GM11168 (cell line): ENCODE measurements around the gene GXYLT1.
"Not testable (repeated sequence)": the region's sequence is repeated elsewhere in the genome, so short reads cannot be mapped to it uniquely, and the experiment has no call there.

Experiments
- in situ Hi-C: fragments of 300-500 bp; cut with MboI; formaldehyde crosslinking; loops from one replicate; pipeline ENCODE4 v1.12.0; 2022; ENCODE audit warnings: low sequenced_read_pairs; ENCODE audit not compliant: unreplicated experiment

GXYLT1 gene, protein sequence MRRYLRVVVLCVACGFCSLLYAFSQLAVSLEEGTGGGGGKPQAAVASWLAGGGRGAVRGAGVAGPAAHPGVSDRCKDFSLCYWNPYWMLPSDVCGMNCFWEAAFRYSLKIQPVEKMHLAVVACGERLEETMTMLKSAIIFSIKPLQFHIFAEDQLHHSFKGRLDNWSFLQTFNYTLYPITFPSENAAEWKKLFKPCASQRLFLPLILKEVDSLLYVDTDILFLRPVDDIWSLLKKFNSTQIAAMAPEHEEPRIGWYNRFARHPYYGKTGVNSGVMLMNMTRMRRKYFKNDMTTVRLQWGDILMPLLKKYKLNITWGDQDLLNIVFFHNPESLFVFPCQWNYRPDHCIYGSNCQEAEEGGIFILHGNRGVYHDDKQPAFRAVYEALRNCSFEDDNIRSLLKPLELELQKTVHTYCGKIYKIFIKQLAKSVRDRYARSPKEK

DNA sequence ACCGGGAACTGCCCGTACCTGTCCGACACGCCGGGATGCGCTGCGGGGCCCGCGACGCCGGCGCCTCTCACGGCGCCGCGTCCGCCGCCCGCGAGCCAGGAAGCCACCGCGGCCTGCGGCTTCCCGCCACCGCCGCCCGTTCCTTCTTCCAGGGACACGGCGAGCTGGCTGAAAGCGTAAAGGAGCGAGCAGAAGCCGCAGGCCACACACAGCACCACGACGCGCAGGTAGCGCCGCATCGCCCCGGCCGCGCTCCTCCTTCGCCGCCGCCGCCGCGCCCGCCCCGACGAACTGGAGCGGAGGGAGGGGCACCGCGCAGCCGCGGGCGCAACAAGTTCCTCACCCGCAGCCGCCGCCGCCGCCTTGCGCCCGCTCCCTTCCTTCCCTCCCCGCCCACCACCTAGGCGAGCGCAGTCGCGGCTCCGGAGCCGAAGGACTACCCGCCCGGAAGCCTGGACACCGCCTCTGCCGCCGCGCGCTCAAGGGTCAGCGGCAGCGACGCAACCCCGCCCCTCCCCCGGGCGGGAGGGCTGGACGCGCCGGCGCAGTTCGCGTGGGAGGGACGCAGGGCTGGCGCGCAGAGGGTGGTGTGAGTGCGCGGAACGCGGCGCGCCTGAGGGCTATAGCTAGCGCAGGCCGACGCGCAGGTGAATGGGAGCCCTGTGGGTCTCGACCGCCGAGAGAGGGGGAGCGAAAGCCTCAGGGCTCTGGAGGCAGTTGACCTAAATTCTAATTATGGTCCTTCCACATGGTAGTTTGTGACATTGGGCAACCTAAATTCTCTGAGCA, at the start of gene GXYLT1:
TSS of gene GXYLT1 (minus strand) at position 467 of the 789 bp plus-strand sequence. CDS start at position 239, 228 bp downstream.
- in situ Hi-C loops = loop anchor here (25.0 kb wide), 1 partner anchor 193 kb away; the partner anchor contains the start of genes PPHLN1 and ZCRB1

- in situ Hi-C loops = no loop called here
Measured at GRCh38 chr12:42192686-42193085, 48.0 kb upstream of the GXYLT1 start.

DNA sequence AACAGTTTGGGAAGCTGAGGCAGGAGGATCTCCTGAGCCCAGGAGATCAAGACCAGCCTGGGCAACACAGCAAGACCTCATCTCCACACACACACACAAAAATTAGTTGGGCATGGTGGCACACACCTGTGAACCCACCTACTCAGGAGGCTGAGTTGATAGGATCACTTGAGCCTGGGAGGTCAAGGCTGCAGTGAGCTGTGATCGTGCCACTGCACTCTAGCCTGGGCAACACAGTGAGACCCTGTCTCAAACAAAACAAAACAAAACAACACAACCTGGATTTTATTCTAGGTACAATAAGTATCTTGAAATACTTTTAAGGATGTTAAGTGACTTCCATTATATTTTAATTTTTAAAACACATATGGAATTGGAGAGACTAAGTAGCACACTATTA, 47.6 kb upstream of the GXYLT1 start:
- in situ Hi-C loops = no loop called here

- in situ Hi-C loops = no loop called here
Measured at GRCh38 chr12:42190376-42190775, 45.7 kb upstream of the GXYLT1 start.

- in situ Hi-C loops = not testable (repeated sequence)
Measured at GRCh38 chr12:42188275-42188674, 43.6 kb upstream of the GXYLT1 start.

DNA sequence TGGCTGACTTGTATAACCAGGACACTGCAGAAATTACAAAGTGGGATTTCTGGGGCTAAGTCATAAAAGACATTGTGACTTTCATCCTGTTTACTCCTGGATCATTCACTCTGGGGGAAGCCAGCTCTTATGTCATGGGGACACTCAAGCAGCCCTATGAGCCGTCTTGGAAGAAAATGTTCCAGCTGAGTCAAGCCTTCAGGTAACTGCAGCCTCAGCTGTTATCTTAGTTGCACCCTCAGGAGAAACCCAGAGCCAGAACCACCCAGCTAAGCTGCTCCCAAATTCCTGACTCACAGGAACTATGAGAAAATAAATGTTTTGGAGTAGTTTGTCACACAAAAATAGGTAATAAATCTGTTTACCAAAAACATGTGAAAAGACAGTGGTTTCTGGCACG, 43.1 kb upstream of the GXYLT1 start:
- in situ Hi-C loops = no loop called here

DNA sequence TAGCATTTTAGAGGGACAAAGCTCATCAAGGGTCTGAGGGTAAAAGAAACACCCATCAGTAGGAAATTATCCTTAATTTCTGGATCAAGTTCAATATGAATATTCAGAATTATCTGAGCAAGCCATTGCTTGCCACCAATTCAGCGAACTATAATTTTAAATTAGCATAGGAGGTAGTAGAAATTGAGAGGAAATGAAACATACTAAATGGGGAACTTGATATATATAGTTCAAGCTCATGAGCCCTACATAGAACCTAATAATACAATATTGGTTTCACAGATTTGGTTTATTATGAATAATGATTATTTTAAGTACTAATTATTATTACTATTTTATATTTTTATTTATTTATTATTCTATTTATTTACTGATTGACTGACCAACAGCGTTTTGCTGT, 42.1 kb upstream of the GXYLT1 start:
- in situ Hi-C loops = no loop called here

- in situ Hi-C loops = no loop called here
Measured at GRCh38 chr12:42182394-42182793, 37.7 kb upstream of the GXYLT1 start.

DNA sequence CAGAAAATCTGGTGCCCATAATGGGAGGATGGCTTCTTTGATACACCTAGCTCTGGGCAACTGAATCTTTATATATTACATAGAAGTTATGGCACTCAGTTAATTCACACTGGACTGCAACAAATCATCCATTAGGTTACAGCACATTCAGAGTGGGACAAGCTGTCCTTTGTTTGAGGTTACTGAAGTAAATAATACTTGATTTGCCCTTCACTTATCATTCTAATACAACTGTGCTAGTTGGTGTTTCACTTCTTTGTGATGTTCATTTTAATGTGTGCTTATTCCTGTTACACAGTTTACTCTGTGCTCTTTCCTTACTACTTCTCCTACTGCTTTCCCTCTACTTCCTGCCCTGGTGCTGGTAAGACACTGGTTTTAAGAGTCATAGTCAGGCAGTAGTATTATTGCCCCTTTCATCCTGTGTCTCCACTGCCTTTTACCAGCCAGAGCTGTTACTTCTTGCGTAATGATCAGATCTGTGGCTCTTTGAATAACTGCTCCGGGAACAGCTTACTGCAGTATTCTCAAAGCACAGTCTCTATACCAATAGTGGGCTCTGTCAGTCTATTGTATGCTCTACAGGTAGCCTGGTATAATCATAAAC, 36.4 kb upstream of the GXYLT1 start:
- in situ Hi-C loops = no loop called here

- in situ Hi-C loops = no loop called here
Measured at GRCh38 chr12:42178101-42178500, 33.4 kb upstream of the GXYLT1 start.

DNA sequence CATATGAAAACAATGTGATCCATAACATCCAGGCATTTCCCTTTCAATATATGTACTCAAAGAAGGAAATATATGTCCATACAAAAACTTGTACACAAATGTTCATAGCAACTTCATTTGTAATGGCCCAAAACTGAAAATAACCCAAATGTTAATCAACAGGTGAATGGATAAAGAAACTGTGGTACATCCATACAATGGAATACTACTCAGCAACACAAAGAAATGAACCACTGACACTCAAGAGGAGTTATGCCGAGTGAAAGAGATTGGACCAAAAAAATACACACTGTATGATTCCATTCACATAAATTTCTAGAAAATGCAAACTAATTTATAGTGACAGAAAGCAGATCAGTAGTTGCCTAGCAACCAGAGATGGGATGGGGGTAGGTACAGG, 30.3 kb upstream of the GXYLT1 start:
- in situ Hi-C loops = no loop called here

GRCh38 chr12:42173961-42174521, 29.4 kb upstream of the GXYLT1 start:
- in situ Hi-C loops = no loop called here

GRCh38 chr12:42172441-42173210, 28.0 kb upstream of the GXYLT1 start:
- in situ Hi-C loops = no loop called here

DNA sequence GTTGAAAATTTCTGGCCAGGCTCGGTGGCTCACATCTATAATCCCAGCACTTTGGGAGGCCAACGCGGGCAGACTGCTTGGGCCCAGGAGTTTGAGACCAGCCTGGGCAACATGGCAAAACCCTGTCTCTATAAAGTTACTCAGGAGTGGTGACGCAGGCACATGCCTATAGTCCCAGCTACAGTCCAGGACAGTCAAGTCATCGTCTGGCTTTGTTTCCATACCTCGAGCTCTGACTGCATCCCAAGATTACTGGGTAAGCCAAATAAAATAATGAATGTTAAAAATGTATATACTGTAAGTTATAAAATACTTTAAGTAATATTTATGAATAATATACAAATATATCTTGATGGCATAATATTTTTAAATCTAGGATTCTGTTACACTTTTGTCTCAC, 23.0 kb upstream of the GXYLT1 start:
- in situ Hi-C loops = no loop called here

DNA sequence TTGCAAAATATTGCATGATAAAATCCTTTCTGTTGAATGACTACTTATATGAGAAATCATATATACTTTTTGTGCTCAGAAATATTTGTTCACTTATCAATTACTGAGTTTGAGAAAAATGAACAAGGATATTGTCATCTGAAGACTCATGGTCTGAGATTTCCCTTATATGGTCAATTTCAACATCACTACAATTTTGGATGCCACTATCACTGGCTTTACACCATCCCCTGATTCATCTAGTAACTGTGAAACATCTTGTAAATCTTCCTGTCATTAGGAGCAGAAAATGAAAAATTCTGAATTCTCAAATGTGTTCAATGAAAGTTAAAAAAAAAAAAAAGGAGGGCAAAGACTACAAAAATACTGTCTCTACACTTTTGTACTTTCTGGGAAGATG, 21.8 kb upstream of the GXYLT1 start:
- in situ Hi-C loops = no loop called here

DNA sequence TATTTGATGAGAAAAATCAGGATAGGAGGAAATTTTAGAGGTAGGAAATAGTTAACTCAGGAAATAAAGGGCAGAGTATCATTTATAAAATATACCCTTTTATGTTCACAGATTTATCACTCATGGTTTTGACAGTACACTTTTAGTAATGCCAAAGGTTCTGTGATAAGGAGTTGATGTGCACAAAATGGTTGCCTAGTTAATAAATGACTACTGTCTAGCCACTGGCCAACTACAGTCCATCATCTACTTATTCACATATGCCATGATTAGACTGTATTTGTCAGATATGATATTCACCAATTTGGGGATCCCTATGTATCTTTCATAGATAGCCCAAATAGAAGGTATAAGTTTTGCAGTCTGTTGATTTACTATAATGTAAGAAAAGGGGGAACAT, 19.2 kb upstream of the GXYLT1 start:
- in situ Hi-C loops = no loop called here

DNA sequence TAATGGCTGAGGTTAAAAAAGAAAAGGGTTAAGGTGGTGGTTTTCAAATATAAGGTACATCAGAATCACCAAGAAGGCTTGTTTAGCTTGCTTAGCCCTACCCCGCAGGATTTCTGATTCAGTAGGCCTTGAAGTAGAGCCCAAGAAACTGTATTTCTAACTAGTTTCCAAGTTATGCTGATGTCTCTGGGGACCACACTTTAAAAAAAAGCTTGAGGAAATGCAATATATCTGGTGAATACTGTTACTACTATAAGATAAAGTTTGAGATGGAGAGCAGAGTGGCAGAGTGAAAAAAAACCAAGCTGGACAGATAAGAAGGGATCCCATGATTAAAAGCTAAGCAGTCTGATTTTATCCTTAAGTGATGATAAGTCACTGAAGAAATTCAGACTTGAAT, 18.3 kb upstream of the GXYLT1 start:
- in situ Hi-C loops = no loop called here

- in situ Hi-C loops = no loop called here
Measured at GRCh38 chr12:42162193-42162592, 17.5 kb upstream of the GXYLT1 start.

DNA sequence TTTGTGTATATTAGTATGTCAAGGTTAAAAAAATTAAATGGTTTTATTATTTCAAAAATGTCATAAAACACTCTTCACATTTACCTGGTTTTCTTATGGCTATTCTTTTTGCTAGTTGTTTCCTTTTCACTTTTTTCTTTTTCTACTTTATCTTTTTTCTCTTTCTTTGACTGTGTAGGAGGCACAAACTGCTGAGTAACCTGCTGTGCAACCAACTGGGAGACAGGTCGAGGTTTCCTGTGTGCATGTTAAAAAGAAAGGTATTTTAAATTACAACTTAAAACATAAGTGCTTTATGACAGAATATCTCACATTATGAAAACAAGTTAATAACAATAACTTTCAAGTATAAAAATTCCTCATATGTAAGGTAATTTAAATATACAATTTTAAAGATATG, 16.9 kb upstream of the GXYLT1 start:
- in situ Hi-C loops = no loop called here

- in situ Hi-C loops = no loop called here
Measured at GRCh38 chr12:42156232-42156631, 11.6 kb upstream of the GXYLT1 start.
